AG04450 (cell line): Measurements from ENCODE around the gene NEURL1. TPM values are rescaled to one million over a fixed set of nuclear protein-coding genes. Genes with fewer than 3 reads are reported as not detected.
A peak's percentile ranks its signal among the peaks of the same experiment; 100 is the strongest.

Source experiments
- CTCF ChIA-PET: fragments of 300-600, 350-600 bp; formaldehyde crosslinking; extraction: SDS; loops from one replicate; lab custom pipeline; 2022; ENCODE audit warnings: antibody characterized with exemption, inconsistent platforms; lab: Charles Lee
- POLR2A ChIA-PET: fragments of 350-600 bp; formaldehyde crosslinking; extraction: SDS; loops from one replicate; lab custom pipeline; 2021; ENCODE audit warnings: antibody characterized with exemption, inconsistent platforms; lab: Yijun Ruan, JAX
- DNase-seq: peaks from one replicate; pipeline ENCODE4 v3.0.0-alpha.2; 2011; ENCODE audit warnings: low read depth, low spot score
- H3K27ac ChIP-seq: one replicate; pipeline ENCODE4 v1.5.1; 2012; ENCODE audit warnings: low read depth, low read length, control low read depth
- H3K27me3 ChIP-seq: one replicate; pipeline ENCODE4 v1.6.0; 2012; ENCODE audit warnings: low read length; ENCODE audit not compliant: control insufficient read depth, insufficient read depth
- H3K4me3 ChIP-seq: 2 replicates; pipeline ENCODE4 v1.5.1; 2011; ENCODE audit warnings: mild to moderate bottlenecking, low read depth, low read length, control low read depth
- H3K9me3 ChIP-seq: 2 replicates; pipeline ENCODE4 v1.5.1; 2012; ENCODE audit warnings: low read length; ENCODE audit not compliant: control insufficient read depth, insufficient read depth
- polyA plus RNA-seq: library from polyadenylated mRNA; depleted of rRNA; stranded (reverse); fragments of >200 nt; gene quantifications from 2 replicates; pipeline ENCODE4 v1.2.3, GENCODE V29; 2011
- TF ChIP-seq, protein P1 (sequence below): IDR thresholded peaks from 2 replicates; pipeline ENCODE4 v1.5.1; 2011; ENCODE audit warnings: low read depth, low read length, control low read depth, inconsistent platforms

The NEURL1 gene
- polyA plus RNA-seq, 1 experiment: 0.67 TPM

- CTCF ChIA-PET: no interaction called here
- no peak overlapping the region for H3K27ac ChIP-seq
These were observed 61.8 kb downstream of the NEURL1 start for GRCh38 chr10:103555325-103555649.

DNA sequence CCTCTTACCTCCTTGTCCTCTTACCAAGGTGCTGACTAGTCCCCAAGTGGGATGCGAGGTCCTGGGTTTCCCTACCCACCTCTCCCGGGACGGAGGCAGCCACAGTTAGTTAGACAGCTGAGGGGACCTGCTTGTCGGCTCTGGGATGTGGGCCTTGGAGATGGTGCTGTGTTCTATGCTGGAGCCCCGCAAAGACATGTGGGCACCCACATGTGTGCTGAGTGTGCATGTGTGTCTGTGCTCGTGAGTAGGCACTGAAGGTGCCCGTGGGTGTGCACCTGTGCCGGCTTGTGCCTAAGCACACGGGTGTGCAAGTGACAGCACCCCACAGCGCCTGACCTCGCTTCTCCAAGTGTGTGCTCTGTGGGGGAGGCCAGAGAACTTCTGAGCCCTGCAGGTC is 62.2 kb downstream of the NEURL1 start:
- POLR2A ChIA-PET: no interaction called here
- CTCF ChIA-PET: no interaction called here
- Histone ChIP-seq H3K4me3 (peak overlapping the region; percentile 51), H3K27me3 (peaks cover 60% of the 10 kb centered on the region), H3K9me3 (peaks cover 3% of the 10 kb centered on the region), H3K27ac (no peak overlapping the region)
- TF ChIP-seq, protein P1, sequence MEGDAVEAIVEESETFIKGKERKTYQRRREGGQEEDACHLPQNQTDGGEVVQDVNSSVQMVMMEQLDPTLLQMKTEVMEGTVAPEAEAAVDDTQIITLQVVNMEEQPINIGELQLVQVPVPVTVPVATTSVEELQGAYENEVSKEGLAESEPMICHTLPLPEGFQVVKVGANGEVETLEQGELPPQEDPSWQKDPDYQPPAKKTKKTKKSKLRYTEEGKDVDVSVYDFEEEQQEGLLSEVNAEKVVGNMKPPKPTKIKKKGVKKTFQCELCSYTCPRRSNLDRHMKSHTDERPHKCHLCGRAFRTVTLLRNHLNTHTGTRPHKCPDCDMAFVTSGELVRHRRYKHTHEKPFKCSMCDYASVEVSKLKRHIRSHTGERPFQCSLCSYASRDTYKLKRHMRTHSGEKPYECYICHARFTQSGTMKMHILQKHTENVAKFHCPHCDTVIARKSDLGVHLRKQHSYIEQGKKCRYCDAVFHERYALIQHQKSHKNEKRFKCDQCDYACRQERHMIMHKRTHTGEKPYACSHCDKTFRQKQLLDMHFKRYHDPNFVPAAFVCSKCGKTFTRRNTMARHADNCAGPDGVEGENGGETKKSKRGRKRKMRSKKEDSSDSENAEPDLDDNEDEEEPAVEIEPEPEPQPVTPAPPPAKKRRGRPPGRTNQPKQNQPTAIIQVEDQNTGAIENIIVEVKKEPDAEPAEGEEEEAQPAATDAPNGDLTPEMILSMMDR: no peak
- DNase-seq: no peak

More at GRCh38 chr10:103555325-103555649, 61.8 kb downstream of the NEURL1 start:
- Histone ChIP-seq H3K4me3 (peak overlapping the region; percentile 51), H3K9me3 (no peaks in the 10 kb centered on the region; the same call in 1 of the 2 replicates), H3K27me3 (peaks cover 59% of the 10 kb centered on the region)
- DNase-seq: no peak
- TF ChIP-seq, protein P1: no peak
- POLR2A ChIA-PET: no interaction called here

DNA sequence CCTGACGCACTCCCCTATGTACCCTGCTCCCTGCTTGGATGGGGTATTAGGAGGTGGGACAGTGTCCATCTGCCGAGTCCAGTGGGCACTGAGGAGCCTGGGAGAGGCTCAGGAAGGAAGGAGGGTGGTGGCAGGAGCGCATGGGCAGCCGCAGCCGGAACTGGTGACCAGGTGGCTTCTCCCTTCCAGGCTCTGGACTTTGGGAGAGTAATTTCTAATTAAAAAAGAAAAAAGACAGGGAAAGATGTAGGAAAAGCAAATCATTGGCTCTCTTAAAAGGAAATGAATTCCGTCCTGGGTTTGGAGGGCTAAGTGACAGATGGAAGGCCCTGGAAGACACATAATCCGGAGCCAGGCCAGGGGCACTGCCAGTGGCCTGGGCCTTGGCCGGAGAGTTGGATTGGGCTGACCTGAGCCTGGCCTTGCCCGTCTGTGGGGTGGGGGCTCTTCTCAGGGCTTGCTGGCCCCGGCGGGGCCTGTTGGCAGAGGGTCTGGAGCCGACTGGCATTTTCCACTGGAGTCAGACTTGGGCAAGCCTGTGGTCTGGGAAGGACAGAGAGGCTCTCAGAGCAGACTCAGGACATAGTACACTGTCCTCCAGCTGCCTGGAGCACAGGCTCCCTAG is 63.0 kb downstream of the NEURL1 start:
- CTCF ChIA-PET: no interaction called here

DNA sequence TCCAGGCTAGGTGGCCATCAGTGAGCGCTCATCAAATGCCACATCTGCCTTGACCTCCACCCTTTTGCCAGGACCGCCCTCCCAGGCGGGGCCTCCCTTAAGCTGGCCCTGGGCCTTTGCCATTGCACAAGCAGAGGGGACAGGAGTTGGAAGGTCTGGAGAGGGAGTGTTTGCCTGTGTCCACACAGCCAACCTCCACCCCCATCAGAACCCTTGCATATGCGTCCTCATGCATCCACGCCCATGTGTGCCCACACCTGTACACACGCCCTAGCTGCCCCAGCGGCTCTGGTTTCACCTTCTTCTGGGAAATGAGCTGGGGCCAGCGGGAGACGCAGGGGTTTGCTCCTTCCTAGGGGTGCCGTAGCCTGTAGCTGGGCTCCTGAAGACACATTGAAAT is 64.0 kb downstream of the NEURL1 start:
- TF ChIP-seq, protein P1: no peak
- H3K27ac ChIP-seq: no peak overlapping the region
- POLR2A ChIA-PET: no interaction called here
- DNase-seq: no peak
- CTCF ChIA-PET: interaction anchor here (0.6 to 1.4 kb wide), 2 partner anchors 10 to 15 kb away, joined by 3 read pairs; no protein-coding TSS in a partner anchor
- peaks cover 11% of the 10 kb centered on the region for H3K9me3 ChIP-seq
- peaks cover 56% of the 10 kb centered on the region for H3K27me3 ChIP-seq
- H3K4me3 ChIP-seq: no peak overlapping the region

More for the DNA sequence above, 63.0 kb downstream of the NEURL1 start:
- TF ChIP-seq, protein P1: no peak
- Histone ChIP-seq H3K9me3 (peaks cover 11% of the 10 kb centered on the region), H3K27me3 (peaks cover 62% of the 10 kb centered on the region), H3K4me3 (no peak overlapping the region), H3K27ac (no peak overlapping the region)
- no peak for DNase-seq
- POLR2A ChIA-PET: no interaction called here

GRCh38 chr10:103558911-103559310 is 65.4 kb downstream of the NEURL1 start:
- DNase-seq: no peak
- ChIA-PET CTCF (no interaction called here), POLR2A (no interaction called here)
- Histone ChIP-seq H3K9me3 (peaks cover 11% of the 10 kb centered on the region), H3K4me3 (no peak overlapping the region), H3K27me3 (peaks cover 52% of the 10 kb centered on the region), H3K27ac (no peak overlapping the region)
- TF ChIP-seq, protein P1: no peak
